HEK293 (cell line): ENCODE results near the gene ICE2.
A peak's percentile ranks its signal among the peaks of the same experiment; 100 is the strongest.

Experiments used
- ATF2 ChIP-seq: fragments of 450-650 bp; formaldehyde crosslinking; IDR thresholded peaks from 2 replicates; pipeline ENCODE4 v1.5.1; 2016; ENCODE audit warnings: missing biosample characterization, missing genetic modification characterization, low read depth
- ELK4 ChIP-seq: IDR thresholded peaks from 2 replicates; pipeline ENCODE4 v1.6.1; 2011; ENCODE audit warnings: mild to moderate bottlenecking, low read depth, low read length, borderline replicate concordance
- KLF16 ChIP-seq: fragments of 450-650 bp; formaldehyde crosslinking; IDR thresholded peaks from 2 replicates; pipeline ENCODE4 v1.5.1; 2017; ENCODE audit warnings: missing biosample characterization, missing genetic modification characterization
- KLF7 ChIP-seq: fragments of 450-650 bp; formaldehyde crosslinking; IDR thresholded peaks from 2 replicates; pipeline ENCODE4 v1.5.1; 2016; ENCODE audit warnings: missing biosample characterization, missing genetic modification characterization, borderline replicate concordance
- MYNN ChIP-seq: fragments of 450-650 bp; formaldehyde crosslinking; IDR thresholded peaks from 2 replicates; pipeline ENCODE4 v1.5.1; 2016; ENCODE audit warnings: missing biosample characterization, missing genetic modification characterization, borderline replicate concordance
- SCRT2 ChIP-seq: fragments of 450-650 bp; formaldehyde crosslinking; IDR thresholded peaks from 2 replicates; pipeline ENCODE4 v1.5.1; 2016; ENCODE audit warnings: missing biosample characterization, missing genetic modification characterization
- ZBTB6 ChIP-seq: fragments of 450-650 bp; formaldehyde crosslinking; IDR thresholded peaks from 2 replicates; pipeline ENCODE4 v1.5.1; 2017; ENCODE audit warnings: missing biosample characterization, missing genetic modification characterization
- ZFP37 ChIP-seq: fragments of 450-650 bp; formaldehyde crosslinking; IDR thresholded peaks from 2 replicates; pipeline ENCODE4 v1.5.1; 2016; ENCODE audit warnings: missing biosample characterization, missing genetic modification characterization
- ZNF155 ChIP-seq: fragments of 450-650 bp; formaldehyde crosslinking; IDR thresholded peaks from 2 replicates; pipeline ENCODE4 v1.5.1; 2016; ENCODE audit warnings: missing biosample characterization, missing genetic modification characterization
- ZNF157 ChIP-seq: fragments of 450-650 bp; formaldehyde crosslinking; IDR thresholded peaks from 2 replicates; pipeline ENCODE4 v1.5.1; 2016; ENCODE audit warnings: missing biosample characterization, missing genetic modification characterization
- ZNF335 ChIP-seq: fragments of 450-650 bp; formaldehyde crosslinking; conservative IDR thresholded peaks from 2 replicates; pipeline ENCODE4 v1.5.1; 2016; ENCODE audit warnings: missing biosample characterization, missing genetic modification characterization
- ZNF350 ChIP-seq: fragments of 450-650 bp; formaldehyde crosslinking; IDR thresholded peaks from 2 replicates; pipeline ENCODE4 v1.5.0; 2017; ENCODE audit warnings: missing biosample characterization, mild to moderate bottlenecking, missing genetic modification characterization
- ZNF416 ChIP-seq: fragments of 450-650 bp; formaldehyde crosslinking; IDR thresholded peaks from 2 replicates; pipeline ENCODE4 v1.5.1; 2016; ENCODE audit warnings: missing biosample characterization, missing genetic modification characterization
- ZNF518A ChIP-seq: fragments of 450-650 bp; formaldehyde crosslinking; conservative IDR thresholded peaks from 2 replicates; pipeline ENCODE4 v1.5.1; 2016; ENCODE audit warnings: low read depth, missing biosample characterization, missing genetic modification characterization
- ZNF555 ChIP-seq: fragments of 450-650 bp; formaldehyde crosslinking; conservative IDR thresholded peaks from 2 replicates; pipeline ENCODE4 v1.5.1; 2017; ENCODE audit warnings: missing biosample characterization, mild to moderate bottlenecking, missing genetic modification characterization, inconsistent platforms
- ZNF580 ChIP-seq: fragments of 450-650 bp; formaldehyde crosslinking; IDR thresholded peaks from 2 replicates; pipeline ENCODE4 v1.5.1; 2016; ENCODE audit warnings: missing biosample characterization, missing genetic modification characterization
- ZNF654 ChIP-seq: fragments of 450-650 bp; formaldehyde crosslinking; IDR thresholded peaks from 2 replicates; pipeline ENCODE4 v1.5.1; 2016; ENCODE audit warnings: low read depth, missing biosample characterization, missing genetic modification characterization
- ZNF664 ChIP-seq: fragments of 450-650 bp; formaldehyde crosslinking; IDR thresholded peaks from 2 replicates; pipeline ENCODE4 v1.5.1; 2016; ENCODE audit warnings: missing biosample characterization, missing genetic modification characterization
- TF ChIP-seq, protein P1 (sequence below): fragments of 450-650 bp; formaldehyde crosslinking; IDR thresholded peaks from 2 replicates; pipeline ENCODE4 v1.5.1; 2016; ENCODE audit warnings: missing biosample characterization, missing genetic modification characterization
- TF ChIP-seq, protein P2 (sequence below): sonication (generic); formaldehyde crosslinking; IDR thresholded peaks from 2 replicates; pipeline ENCODE4 v1.8.1; 2022; ENCODE audit warnings: mild to moderate bottlenecking, moderate library complexity, missing genetic modification reagents
- TF ChIP-seq, protein P3 (sequence below): fragments of 450-650 bp; formaldehyde crosslinking; IDR thresholded peaks from 2 replicates; pipeline ENCODE4 v1.5.1; 2016; ENCODE audit warnings: missing biosample characterization, missing genetic modification characterization
- TF ChIP-seq, protein P4 (sequence below): fragments of 450-650 bp; formaldehyde crosslinking; IDR thresholded peaks from 2 replicates; pipeline ENCODE4 v1.5.1; 2017; ENCODE audit warnings: missing biosample characterization, missing genetic modification characterization

The ICE2 gene

DNA sequence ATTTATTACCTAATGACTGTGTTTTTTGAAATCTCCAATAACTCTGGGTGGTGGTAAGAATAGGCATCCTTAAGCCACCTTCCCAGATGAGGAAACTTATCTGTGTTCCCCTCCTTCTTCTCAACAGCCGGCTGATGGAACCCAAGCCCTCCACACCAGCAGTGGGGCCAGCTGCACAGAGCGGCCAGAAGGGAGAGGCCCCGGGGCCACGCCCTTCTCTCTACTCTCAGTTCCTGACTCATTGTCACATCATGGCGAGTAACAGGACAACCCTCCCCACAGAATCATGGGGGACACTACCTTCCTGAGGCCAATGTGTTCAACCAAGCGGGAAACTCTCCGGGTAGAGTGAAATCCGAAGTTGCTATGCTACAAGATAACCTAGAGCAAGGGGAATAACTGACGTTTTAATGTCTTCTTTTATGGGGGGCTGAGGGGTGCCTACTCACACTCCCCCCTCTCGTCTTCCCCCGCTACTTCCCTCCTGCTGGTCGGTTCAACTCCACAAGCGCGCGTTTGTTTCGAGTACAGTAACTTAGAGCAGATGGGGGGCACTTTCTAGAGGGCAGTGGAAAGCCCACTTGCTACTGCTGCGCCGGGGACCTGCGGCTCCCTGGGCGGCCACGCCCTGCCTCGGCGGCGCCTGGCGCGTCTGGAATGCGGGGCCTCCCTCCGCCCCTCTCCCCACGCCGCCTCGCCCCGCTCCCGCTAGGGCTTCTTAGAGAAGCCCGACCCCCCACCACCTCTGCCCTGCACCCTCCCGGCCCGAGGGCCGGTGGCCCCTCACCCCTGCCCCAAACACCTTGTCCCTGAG, 81.8 kb downstream of the ICE2 start (continued):
- TF ChIP-seq ZNF518A (tag by site-specific recombination) (no peak), ZNF416 (tag by site-specific recombination) (no peak), ZNF155 (tag by site-specific recombination) (no peak), ZNF580 (tag by site-specific recombination) (no peak), ZNF654 (no peak), ZNF350 (no peak), ZNF157 (tag by site-specific recombination) (no peak), ZFP37 (no peak), ZNF555 (tag by site-specific recombination) (no peak), KLF7 (tag by site-specific recombination) (no peak; the same call in 1 of the 2 replicates), ATF2 (tag by site-specific recombination) (no peak), ZNF664 (no peak), MYNN (tag by site-specific recombination) (no peak), ZBTB6 (tag by site-specific recombination) (no peak), KLF16 (tag by site-specific recombination) (peak; percentile 51), ELK4 (no peak), SCRT2 (tag by site-specific recombination) (no peak), ZNF335 (tag by site-specific recombination) (peak; percentile 91)
- TF ChIP-seq, protein P1, sequence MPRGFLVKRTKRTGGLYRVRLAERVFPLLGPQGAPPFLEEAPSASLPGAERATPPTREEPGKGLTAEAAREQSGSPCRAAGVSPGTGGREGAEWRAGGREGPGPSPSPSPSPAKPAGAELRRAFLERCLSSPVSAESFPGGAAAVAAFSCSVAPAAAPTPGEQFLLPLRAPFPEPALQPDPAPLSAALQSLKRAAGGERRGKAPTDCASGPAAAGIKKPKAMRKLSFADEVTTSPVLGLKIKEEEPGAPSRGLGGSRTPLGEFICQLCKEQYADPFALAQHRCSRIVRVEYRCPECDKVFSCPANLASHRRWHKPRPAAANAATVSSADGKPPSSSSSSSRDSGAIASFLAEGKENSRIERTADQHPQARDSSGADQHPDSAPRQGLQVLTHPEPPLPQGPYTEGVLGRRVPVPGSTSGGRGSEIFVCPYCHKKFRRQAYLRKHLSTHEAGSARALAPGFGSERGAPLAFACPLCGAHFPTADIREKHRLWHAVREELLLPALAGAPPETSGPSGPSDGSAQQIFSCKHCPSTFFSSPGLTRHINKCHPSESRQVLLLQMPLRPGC: no peak
- TF ChIP-seq, protein P2, sequence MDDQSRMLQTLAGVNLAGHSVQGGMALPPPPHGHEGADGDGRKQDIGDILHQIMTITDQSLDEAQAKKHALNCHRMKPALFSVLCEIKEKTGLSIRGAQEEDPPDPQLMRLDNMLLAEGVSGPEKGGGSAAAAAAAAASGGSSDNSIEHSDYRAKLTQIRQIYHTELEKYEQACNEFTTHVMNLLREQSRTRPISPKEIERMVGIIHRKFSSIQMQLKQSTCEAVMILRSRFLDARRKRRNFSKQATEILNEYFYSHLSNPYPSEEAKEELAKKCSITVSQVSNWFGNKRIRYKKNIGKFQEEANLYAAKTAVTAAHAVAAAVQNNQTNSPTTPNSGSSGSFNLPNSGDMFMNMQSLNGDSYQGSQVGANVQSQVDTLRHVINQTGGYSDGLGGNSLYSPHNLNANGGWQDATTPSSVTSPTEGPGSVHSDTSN (CRISPR knock-in tag): no peak
- TF ChIP-seq, protein P3, sequence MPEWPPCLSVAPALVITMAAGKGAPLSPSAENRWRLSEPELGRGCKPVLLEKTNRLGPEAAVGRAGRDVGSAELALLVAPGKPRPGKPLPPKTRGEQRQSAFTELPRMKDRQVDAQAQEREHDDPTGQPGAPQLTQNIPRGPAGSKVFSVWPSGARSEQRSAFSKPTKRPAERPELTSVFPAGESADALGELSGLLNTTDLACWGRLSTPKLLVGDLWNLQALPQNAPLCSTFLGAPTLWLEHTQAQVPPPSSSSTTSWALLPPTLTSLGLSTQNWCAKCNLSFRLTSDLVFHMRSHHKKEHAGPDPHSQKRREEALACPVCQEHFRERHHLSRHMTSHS (tag by site-specific recombination): no peak
- TF ChIP-seq, protein P4, sequence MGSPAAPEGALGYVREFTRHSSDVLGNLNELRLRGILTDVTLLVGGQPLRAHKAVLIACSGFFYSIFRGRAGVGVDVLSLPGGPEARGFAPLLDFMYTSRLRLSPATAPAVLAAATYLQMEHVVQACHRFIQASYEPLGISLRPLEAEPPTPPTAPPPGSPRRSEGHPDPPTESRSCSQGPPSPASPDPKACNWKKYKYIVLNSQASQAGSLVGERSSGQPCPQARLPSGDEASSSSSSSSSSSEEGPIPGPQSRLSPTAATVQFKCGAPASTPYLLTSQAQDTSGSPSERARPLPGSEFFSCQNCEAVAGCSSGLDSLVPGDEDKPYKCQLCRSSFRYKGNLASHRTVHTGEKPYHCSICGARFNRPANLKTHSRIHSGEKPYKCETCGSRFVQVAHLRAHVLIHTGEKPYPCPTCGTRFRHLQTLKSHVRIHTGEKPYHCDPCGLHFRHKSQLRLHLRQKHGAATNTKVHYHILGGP (tag by site-specific recombination): no peak
